NCI-H128 (cell line): ENCODE measurements around the gene CEBPG.

Experiments used
- DNase-seq: peaks from one replicate; lab custom pipeline; 2025; ENCODE audit not compliant: unreplicated experiment; lab: John Stamatoyannopoulos, UW

Gene CEBPG

DNA sequence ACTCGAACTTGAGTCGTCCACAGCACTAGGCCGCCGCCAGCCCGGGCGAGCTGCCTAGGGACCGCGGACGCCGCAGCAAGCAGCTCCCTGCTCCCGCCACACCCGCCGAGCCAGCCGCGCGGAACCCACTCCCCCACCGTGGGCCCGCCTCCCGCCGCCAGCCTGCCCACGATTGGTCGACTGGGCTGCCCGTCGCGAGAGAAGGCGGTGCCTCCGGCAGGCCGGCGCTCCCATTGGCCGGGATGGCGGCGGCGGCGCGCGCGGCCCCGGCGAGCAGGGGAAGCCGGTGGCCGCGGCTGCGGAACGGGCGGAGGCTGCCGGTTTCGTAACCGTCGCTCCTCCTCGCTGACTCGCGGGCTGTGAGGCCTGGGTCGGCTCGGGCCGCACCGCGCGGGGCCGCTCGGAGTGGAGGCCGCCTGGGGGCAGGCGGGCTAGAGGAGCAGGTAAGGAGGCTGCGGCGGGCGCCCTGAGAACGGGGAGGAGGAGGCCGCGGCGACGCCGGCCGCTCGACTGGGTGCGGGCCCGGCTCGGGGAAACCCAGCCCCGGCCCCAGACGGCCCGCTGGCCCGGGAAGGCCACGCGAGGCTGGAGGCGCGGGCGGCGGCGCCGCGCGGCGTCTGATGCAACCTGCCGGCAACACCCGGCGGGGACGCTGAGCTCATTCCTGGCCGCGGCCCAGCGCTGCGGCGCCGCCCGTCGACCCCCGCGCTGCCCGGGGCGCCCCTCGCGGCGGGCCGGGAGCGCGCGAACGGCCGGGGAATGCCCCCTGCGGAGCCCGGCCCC lies at the start of gene CEBPG:
CEBPG (plus strand) TSS at position 257 of the 783 bp plus-strand sequence. CDS start 5,531 bp downstream, outside the sequence.
- peak; percentile 75 for DNase-seq

GRCh38 chr19:33324628-33325027 lies 48.9 kb upstream of the CEBPG start:
- DNase-seq = no peak

DNA sequence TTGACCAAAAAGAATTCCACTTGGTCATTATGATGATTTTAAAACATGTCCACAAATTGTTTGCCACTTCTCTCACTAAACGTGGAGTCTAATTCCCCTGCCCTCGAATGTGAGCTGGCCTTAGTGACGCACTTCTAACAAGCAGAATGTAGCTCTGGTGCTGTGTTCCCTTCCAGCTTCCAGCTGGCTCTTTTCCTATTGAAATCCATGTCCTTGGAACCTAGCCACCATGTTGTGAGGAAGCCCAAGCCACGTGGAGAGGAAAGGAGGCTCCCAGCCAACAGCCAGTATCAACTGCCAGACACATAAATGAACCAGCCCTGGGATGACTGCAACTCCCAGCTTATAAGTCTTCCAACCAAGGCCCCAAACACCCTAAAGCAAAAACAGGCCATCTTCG lies 47.6 kb upstream of the CEBPG start:
- no peak for DNase-seq

DNA sequence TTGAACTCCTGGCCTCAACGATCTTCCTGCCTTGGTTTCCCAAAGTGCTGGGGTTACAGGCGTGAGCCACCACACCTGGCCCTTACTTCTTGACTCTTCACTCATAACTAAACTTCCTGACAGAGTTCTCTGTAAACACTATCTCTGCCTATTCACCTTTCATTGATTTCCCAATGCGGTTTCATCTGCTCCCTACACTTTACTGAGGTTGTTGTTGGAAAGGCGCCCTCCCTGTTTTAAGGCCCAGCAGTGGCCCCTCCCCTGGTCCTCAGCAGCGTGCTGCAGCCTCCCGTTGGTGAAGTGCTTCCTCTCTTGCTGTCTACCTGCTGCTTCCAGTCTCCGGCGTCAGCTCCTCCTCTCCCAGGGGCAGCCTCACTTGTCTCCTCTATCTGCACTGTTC lies 44.4 kb upstream of the CEBPG start:
- no peak for DNase-seq

- no peak for DNase-seq
Measured at GRCh38 chr19:33329736-33330135, 43.8 kb upstream of the CEBPG start.

DNA sequence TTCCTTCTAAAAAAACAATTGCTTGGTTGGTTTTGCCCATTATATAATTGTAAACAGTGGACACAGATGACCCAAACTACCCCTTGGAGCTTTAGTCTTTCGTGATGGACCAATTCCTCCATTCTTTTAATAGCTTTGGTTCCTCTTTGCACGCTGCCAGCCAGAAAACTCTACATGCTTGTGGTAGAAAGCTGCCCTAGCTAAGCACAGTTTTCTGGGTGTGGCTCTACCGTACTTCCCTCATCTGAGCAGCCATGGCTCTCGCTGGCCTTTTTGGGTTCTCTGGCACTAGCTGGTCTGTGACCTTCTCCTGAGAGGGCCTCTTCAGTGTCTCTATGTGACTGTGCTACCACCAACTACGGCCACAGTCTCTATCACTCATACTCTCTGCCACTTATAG lies 41.3 kb upstream of the CEBPG start:
- no peak for DNase-seq

GRCh38 chr19:33333151-33333550 lies 40.4 kb upstream of the CEBPG start:
- DNase-seq = no peak

DNA sequence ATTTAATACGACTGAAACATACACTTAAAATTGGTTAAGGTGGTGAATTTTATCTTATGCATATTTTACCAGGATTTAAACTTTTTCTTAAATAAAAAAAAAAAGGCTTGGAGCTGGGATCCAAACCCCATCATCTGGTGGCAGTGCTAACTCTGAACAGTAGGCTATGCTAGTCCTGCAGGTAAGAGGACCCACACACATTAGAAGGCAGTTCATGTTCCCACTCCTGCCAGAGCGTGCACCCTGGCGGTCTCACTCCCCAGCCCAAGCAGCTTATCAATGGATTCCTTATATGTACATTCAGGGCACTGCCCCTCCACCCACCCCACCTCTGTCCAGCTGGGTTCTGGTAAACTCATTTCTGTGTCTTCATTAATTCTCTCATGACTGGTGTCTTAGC lies 39.9 kb upstream of the CEBPG start:
- no peak for DNase-seq

- DNase-seq = no peak
Measured at GRCh38 chr19:33334271-33334670, 39.2 kb upstream of the CEBPG start.

GRCh38 chr19:33335446-33335845 lies 38.1 kb upstream of the CEBPG start:
- no peak for DNase-seq

GRCh38 chr19:33339016-33339984 lies 34.2 kb upstream of the CEBPG start:
- no peak for DNase-seq

DNA sequence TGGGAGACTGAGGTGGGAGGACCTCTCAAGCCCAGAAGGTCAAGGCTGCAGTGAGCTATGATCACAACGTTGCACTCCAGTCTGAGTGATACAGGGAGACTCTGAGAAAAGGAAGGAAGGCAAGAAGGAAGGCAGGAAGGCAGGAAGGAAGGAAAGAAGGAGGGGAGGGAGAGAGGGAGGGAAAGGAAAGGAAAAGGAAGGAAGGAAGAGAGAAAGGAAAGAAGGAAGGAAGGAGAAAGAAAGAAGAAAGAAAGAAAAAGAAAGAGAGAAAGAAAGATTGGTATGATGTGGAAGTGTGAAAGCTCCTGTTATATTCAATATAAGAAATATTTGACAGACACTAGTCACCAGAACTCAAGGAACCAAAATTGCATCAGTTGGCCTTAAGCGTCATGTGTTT lies 32.5 kb upstream of the CEBPG start:
- DNase-seq = no peak

DNA sequence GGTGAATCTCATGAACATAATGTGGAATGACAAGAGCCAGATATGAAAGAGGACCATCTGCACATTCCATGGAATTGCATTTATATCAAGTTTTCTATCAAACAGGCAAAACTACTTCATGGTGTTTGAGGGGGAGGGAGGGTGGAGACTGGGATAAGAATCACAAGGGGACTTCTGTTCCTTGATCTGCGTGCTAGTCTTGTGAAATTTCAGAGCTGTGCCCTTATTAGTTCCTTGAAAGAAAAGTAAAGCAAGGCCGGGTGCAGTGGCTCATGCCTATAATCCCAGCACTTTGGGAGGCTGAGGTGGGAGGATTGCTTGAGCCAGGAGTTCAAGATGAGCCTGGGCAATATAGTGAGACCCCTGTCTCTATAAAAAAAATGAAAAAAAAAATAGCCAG lies 30.2 kb upstream of the CEBPG start:
- no peak for DNase-seq

GRCh38 chr19:33343859-33344572 lies 29.5 kb upstream of the CEBPG start:
- DNase-seq = no peak

GRCh38 chr19:33344573-33344925 lies 29.0 kb upstream of the CEBPG start:
- DNase-seq = no peak

- no peak for DNase-seq
Measured at GRCh38 chr19:33345163-33345562, 28.3 kb upstream of the CEBPG start.

DNA sequence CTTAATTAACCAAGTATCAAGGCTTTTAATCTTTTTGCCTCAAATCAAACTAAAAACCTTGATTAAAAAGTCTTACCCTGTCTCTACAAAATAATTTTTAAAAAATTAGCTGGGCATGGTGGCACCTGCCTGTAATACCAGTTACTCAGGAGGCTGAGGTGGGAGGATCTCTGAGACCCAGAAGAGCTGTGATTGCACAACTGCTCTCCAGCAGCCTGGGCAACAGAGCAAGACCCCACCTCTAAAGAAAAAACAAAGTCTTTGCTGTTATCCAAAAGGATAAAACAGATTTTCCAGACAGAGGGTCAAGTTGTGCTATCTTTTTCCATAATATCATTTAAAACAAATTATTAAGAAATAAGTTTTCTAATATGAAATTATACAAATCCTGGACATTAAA lies 26.8 kb upstream of the CEBPG start:
- no peak for DNase-seq

- no peak for DNase-seq
Measured at GRCh38 chr19:33347300-33347699, 26.2 kb upstream of the CEBPG start.

- no peak for DNase-seq
Measured at GRCh38 chr19:33348301-33349010, 25.1 kb upstream of the CEBPG start.

GRCh38 chr19:33349319-33350289 lies 23.9 kb upstream of the CEBPG start:
- DNase-seq = no peak
